B cell (primary cell): Measurements from ENCODE around the gene IGSF9.

ENCODE experiments used
- EZH2 ChIP-seq: IDR thresholded peaks from 2 replicates; pipeline ENCODE4 v1.6.1; 2012; ENCODE audit warnings: borderline replicate concordance, low read depth, mild to moderate bottlenecking, moderate library complexity, low read length; ENCODE audit not compliant: insufficient read depth, poor library complexity, severe bottlenecking
- TF ChIP-seq, protein P1 (sequence below): fragments of 200-600 bp; IDR thresholded peaks from one replicate; pipeline ENCODE4 v1.8.0; 2022; ENCODE audit warnings: antibody characterized with exemption, mild to moderate bottlenecking

DNA sequence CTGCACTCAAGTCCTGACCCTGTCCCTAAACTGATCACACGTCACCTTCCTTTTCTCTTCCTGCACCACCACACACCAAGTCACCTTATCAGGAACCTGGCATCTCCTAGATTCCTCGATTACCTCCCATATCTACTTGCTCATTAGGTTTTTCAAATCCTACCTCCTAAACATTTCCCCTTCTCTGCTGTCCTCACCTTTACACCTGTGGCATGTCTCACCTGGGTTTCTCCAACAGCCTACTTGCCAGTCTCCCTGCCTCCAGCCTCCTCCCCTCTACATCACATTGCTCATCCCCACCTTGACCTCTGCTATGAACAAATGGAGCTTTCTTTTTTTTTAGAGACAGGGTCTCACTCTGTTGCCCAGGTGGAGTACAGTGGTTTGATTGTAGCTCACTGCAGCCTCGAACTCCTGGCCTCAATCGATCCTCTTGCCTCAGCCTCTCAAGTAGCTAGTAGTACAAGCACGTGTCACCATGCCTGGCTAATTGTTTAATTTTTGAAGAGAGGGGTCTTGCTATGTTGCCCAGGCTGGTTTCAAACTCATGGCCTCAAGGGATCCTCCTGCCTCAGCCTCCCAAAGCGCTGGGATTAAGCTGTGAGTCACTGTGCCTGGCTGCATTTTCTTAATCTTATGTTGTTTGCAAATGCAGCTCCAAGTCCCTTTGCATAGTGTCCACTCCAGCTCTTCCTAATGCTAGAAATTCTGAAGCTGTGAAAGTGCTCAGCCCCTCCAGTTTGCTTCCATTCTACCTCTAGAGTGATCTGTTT lies 6.3 kb downstream of the IGSF9 start:
- TF ChIP-seq, protein P1, sequence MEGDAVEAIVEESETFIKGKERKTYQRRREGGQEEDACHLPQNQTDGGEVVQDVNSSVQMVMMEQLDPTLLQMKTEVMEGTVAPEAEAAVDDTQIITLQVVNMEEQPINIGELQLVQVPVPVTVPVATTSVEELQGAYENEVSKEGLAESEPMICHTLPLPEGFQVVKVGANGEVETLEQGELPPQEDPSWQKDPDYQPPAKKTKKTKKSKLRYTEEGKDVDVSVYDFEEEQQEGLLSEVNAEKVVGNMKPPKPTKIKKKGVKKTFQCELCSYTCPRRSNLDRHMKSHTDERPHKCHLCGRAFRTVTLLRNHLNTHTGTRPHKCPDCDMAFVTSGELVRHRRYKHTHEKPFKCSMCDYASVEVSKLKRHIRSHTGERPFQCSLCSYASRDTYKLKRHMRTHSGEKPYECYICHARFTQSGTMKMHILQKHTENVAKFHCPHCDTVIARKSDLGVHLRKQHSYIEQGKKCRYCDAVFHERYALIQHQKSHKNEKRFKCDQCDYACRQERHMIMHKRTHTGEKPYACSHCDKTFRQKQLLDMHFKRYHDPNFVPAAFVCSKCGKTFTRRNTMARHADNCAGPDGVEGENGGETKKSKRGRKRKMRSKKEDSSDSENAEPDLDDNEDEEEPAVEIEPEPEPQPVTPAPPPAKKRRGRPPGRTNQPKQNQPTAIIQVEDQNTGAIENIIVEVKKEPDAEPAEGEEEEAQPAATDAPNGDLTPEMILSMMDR, result no peak
- no peak for TF ChIP-seq EZH2
